NCI-H1092 treated with DMSO at 0.1 percent for 48 hours (cell line): ENCODE results near the gene STX10.

Experiments
- DNase-seq: peaks from one replicate; lab custom pipeline; 2025; lab: John Stamatoyannopoulos, UW

The STX10 gene

DNA sequence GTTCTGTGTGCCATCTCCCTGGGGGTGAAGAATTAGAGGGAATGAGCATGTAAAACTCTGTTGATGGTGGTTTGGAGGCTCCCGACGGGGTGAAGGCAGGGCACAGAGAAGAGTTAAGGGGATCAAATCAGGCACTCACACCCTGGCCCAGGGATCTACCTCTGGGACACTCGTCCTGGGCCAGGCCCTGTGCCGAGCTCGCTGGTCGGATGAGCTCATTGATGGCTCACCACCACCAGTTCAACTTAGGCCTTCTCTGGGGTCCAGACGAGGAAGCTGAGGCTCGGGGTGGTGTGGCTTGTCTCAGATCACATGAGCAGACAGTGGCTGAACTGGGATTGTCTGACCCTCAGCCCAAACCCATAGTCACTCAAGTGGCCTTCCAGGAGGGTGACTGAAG lies 30.5 kb downstream of the STX10 start:
- DNase-seq = no peak

DNA sequence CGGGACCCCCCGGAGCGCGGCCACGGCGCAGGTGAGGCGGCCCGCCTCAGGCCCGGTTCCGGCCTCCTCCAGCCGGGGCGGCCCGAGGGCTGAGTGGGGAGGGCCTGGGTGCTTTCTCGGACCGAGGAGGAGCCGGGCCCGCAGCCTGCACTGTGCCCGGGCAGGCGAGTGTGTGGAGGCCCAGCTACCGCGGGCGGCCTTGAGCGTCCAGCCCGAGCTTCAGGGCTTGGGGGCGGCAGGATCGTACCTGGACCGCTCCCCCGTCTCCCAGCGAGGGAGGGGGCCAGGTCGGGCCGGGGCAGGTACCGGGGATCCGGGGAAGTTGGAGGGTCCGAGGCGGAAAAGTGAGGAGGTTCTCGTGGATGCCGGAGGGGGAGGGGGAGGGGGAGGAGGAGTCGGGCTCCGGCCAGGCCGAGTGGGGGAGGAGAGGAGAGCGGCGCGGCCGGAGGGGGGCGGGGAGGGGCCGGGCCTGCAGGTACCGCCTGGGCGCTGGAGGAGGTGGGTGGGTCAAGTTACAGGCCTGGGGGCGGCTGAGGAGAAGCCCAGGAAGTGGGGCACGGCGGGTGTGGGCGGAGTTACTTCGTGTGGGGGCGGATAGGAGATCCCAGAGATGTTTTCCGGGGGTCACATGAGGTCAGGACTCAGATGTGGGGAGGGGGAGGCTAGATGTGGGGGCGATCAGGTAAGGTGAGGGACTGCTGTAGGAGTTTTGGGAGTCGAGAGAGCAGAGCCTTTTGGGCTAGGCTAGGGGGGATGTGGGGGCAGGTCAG lies 31.6 kb downstream of the STX10 start:
- DNase-seq = peak; percentile 10

DNA sequence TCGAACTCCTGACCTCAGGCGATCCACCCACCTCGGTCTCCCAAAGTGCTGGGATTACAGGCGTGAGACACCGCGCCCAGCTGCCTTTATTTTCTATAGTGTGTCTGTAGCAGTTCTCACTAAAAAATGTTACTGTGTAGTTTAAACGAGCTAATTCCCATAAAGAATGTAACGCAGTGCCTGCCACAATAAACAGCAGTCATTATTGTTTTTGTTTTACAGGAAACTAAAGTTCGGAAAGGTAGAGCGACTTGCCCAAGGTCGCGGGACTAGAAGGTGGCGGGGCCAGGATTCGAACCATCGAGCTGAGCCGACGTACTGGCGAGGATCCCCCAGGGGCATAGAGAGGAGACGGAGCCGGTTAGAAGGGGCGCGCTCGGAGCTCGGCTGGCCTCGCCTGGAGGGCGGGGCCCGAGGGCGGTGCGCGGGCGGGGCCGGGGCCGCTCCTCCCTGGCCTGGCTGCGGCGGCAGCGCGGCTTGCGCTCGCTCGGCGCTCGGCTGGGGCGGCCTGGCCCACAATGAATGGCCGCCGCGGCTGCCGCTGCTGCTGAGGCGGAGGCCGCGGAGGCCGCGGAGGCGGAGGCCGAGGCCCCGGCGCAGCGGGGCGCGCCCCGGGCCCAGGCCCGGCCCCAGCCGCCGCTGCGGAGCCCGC lies 32.3 kb downstream of the STX10 start, which contains the start of gene NACC1:
Gene NACC1, plus strand, starts transcription at position 493 of the 652 bp plus-strand sequence. CDS start 16,944 bp downstream, outside the sequence.
- DNase-seq = peak; percentile 87

DNA sequence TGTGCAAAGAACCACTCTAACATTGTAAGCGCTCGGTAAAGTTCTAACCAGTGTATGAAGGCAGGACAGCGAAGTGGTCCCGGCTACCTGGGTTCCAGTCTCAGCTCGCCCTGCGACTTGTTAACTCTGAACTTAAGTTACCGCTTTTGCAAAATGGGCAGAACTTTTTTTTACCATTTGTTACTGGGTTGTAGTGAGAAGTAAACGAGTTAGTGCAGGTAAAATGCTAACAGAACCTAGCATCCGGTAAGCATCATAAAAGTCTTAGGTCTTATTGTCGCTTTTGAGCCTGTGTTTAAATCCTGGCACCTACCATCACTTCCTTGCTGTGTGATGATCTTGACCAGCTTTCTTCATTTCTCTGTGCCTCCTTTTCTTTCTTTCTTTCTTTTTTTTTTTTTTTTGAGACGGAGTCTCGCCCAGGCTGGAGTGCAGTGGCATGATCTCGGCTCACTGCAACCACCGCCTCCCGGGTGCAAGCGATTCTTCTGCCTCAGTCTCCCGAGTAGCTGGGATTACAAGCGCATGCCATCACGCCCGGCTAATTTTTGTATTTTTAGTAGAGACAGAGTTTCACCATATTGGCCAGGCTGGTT lies 32.9 kb downstream of the STX10 start:
- DNase-seq = no peak

DNA sequence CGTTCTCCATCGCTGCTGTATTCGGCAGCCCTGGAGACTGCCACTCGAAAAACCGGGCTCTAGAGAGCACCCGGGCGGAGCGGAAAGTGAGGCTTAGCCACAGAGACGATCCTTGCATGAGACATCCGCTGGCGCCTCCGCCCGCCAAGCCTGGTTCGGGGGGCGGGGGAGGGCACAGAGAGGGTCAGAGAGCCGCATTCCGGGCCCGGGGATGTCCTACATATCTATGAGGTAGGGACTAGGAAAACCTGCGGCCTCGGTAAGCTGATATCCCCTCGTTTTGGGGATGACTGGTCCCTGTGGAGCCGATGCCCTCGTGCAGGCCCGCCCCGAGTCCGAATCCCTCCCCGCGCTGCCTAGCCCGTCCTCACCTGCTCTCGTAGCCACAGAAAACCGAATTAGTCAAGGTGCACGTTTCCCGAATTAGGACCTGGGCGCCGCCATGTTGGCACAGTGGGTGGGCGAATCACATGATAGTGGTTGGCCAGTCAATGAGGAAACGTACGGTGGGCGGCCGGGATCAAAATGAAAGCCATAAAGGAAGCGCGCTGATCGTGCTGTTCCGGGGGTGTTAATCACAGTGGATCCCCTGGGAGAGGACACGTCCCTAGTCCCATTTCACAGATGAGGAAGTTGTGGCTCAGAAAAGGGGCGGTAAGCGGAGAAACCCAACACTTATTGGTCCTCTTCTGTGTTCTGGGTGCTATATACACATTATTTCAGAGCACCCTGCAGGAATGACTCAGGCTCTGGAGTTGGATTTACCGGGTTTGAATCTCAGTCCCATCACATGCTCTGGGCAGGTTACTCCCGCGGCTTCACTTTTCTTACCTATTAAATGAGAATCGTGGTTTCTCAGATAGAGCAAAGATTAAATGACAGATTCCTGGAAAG lies 33.6 kb downstream of the STX10 start, which contains the start of gene TRMT1:
Gene TRMT1, minus strand, starts transcription at position 459 of the 894 bp plus-strand sequence. Its CDS starts 341 bp downstream, at position 118.
- DNase-seq = peak; percentile 82

DNA sequence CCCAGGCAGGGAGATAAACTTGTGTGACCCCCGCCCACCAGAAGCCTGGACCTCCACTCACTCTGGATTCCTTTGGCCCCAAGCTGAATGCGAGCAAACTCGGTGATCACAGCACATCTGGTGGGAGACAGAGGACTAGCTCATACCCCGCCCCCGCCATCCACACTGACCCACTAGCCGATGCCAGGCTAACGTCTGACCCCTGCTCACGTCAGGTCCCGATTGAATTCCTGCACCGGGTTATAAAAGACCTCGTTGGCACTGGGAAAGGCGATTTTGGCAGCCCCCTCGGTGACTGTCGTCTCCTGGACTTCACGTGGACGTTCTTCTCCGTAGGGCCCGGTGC lies 34.3 kb downstream of the STX10 start:
- DNase-seq = no peak

DNA sequence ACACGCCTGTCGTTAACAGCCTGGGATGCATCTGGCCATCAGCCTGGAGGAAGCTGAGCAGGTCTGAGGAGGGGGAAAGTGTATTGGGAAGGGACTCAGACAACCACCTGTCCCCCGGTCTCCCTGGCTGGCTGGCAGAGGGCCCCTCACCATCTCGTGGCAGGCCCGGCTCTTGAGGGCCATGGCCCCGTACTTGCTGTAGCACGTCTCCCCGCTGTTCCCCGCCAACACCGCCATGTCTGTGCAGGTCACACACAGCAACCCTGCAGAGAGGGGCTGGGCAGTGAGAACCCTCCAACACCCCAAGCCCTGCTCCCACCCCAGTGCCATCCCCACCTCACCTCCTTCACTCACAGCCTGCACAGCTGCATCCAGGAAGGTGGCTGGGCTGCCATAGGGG lies 37.6 kb downstream of the STX10 start:
- no peak for DNase-seq

DNA sequence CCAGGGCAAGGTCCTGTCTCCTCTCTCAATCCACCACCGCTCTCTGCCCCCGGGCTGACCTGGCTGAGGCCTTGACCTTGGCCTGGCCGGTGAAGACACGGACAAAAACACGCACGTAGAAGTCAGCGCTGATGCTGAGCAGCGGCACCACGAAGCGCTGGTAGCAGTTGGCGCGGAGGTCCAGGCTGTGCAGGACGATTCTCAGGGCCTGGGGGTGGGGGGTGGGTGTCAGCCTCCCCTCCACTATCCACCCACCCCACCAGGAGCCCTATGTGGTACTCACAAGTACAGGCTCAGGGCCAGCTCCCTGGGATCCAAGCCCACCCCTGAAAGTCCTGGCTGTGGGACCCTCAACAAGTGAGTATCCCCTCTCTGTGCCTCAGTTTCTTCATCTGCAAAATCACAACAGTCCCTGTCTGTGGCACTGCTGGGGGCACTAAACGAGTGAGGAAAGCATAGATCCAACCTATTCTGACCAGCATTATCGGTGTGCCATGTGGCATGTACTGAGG lies 40.0 kb downstream of the STX10 start:
- DNase-seq = no peak

DNA sequence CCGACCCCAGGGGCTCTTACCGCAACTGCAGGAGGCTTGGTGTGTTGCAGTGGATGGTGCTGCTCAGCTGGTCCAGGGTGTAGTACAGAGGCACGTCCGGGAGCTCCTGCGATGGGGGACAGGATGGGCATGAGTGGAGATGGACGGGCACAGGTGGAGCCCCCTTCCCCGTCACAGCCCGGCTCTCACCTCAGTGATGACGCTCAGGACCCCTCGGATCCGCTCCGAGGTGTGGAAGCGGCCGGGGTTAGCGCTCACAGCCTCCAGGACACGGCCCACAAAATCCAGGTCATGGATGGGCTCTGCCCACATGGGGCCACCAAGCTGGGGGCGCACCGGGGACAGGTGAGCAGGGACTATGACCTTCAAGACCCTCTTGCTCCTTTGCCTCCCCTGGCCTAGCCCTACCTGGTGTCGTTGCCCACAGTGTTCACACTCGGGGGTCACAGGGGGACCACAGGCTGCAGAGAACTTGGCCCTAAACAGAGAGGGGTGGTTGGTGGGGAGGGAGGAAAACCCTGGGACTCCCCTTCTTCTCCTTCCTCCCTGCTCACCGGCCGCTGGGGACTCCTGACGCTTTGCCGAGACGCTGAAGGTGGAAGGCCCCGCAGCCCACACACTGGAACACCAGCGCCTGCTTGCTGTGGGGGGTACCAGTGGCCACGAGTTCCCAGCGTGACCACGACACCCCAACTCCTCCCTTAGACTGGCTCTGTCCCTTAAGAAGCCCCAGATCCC lies 40.6 kb downstream of the STX10 start:
- no peak for DNase-seq

DNA sequence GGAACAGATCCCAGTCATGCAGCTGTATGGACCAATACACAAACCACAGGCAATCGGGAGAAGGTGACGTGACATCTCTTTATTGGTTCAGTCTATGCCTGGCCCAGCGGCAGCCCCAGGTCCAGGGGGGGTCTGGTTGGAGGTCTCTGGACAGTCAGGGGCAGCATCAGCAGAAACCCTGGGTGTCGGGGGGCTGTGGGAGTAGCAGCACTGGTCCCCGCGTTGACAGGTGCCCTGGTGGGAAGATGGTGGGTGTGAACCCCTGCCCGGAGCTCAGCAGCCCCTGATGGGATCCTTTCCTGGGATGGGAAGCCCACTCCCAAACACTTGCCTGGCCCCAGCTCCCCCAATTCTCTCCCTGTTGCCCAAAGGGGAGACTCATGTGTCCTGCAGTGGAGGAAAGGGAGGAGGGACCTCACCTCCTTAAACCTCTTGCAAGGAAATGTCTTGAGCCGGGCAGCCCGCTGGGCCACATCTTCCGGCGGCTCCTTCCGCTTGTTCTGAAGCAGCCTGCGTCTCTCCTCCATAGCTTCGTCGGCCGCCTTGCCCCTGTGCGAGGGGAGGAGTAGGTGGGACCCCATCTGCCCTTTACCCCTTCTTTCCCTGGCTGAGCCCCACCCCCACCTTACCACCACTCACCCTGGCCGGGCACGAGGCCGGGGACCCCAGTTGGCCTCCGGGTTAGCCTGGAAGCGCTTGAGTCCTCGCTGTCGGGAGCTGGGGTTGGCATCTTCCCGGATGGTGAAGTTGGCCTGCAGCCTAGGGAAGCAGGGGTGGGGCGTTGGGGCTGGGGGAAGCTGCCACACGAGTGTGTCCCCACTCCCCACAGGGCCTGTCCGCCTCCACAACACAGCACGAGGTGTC lies 45.1 kb downstream of the STX10 start:
- no peak for DNase-seq

DNA sequence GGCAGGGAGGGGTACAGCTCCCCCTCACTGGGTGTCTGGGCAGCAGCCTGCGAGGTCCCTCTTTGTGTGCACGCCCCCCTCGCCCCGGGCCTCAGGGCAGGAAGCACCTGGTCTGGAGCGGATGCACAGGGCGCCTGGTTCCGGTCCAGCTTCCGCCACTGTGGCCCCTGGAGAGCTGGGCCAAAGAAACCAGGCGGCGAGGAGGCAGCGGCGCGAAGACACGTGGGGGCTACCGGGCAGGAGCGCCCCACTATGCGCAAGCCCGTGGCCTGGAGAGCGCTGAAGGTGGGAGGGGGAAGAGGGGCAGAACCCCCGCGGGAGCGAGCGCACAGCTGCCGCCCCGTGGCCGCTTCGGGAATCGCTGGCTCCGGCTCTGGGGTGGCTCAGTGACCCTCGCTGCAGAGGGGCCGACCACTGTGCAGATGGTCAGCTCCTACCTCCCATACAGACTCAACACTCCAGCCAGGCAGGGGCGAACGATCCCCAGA lies 45.8 kb downstream of the STX10 start:
- DNase-seq = no peak

DNA sequence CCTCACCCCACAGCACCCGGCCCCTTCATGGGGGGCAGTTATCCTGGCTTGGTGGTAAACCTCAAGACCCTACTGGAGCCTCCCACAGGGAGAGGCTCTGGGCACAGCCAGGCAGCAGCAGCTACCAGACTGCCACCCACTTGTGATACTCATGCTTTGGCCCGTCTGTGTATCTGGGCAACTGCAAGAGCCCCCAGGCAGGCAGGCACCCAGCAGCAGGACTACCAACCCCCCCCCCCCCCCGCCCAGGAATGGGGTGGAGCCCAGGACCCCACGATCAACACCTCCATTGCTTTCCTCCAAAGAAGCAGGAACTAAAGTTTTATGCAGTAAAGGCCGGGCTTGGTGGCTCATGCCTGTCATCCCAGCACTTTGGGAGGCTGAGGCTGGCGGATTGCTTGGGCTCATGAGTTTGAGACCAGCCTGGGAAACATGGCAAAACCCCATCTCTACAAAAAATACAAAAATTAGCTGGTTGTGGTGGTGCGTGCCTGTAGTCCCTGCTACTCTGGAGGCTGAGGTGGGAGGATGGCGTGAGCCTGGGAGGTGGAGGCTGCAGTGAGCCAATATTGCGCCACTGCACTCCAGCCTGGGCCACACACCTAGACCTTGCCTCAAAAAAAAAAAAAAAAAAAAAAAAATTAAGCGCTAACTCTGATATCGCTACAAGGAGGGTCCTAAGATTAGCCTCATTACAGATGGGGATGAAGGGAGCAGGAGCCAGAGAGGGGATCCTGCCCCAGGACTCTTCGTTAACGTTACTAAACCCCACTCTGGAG lies 46.4 kb downstream of the STX10 start:
- no peak for DNase-seq

DNA sequence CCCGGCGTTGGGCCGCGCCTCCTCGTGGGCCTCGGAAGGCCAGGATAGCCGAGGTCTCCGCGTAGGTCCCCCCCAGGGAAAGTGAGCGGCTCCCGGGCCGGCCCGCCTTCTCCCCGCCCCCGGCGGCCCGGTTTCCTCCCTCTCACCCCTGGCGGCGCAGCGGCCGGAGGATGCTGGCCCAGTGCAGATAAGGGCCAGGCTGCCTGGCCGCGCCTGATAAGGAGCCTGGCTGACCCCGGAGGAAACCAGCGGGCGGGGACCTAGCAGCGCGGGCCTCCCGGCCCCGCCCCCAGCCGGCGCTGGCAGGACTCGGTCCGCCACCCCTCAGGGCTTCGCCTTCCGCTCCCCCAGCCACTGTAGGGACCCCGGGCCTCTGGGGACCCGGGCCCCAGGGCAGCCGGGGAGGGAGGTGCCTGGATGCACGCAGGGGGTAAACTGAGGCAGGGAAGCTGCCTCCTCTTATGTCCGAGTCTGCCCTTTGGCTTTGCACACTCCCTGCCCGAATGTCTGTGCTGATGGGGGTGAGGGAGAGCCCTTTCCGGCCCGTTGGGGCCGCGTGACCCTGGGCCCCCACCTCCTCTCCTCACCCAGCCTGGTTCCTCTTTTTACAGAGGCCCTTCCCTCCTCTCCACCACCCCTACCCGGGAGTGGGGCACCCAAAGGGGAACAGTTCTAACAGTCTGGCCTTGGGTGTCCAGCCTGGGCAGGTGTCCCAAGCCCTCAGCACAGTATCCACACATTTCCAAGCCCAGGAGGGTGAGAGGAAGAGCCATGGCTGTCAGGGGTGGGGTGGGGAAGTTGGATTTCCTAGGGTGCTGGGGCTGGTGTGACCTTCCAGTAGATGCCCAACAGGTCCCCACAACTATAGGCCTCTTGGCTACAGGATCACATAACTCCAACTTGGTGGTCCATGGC lies 47.3 kb downstream of the STX10 start, which contains the start of gene LYL1:
Gene LYL1, minus strand, starts transcription at position 193 of the 915 bp plus-strand sequence. CDS start 1,687 bp downstream, outside the sequence.
- DNase-seq = no peak

DNA sequence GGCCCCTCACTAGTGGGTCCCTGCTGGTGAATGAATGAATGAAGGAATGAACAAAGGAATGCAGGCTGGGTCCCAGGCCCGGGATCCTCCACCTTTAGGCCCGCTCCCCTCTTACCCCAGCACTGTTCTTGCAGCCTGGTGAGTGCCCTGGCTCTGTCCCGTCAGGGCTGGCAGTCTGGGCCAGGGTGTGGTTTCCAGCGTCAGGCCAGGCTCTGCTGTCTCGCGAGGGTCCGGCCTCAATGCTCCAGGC lies 47.8 kb downstream of the STX10 start:
- no peak for DNase-seq

DNA sequence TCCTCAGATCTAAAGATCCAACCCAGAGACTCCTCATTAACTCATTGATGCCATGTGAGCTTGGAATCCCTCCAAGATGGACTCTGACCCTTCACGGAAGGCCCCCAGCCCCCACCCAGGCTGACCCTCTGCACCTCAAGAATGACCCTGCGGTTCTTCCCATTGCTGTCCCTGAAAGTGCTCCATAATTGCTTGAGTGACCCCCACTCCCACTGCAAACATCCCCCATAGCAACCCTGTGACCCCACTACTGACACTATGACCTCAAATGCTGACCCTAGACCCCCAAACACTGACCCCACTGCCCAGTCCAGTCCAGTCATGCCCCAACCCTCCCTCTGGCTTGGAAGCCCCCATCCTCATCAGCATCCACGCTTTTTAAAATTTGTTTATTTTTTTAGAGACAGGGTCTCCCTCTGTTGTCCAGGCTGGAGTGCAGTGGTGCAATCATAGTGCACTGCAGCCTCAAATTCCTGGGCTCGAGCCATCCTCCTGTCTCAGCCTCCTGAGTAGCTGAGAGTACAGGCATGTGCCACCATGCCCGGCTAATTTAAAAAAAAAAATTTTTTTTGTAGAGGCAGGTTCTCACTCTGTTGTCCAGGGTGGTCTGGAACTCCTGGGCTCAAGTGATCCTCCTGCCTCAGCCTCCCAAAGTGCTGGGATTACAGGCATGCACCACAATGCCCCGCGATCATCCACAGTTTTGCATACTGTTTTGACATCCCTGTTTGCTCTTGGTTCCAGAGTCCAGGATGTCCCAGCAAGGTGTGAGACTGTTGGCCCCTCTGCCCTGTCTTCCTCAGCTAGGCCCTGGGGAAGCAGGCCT lies 48.4 kb downstream of the STX10 start:
- no peak for DNase-seq

DNA sequence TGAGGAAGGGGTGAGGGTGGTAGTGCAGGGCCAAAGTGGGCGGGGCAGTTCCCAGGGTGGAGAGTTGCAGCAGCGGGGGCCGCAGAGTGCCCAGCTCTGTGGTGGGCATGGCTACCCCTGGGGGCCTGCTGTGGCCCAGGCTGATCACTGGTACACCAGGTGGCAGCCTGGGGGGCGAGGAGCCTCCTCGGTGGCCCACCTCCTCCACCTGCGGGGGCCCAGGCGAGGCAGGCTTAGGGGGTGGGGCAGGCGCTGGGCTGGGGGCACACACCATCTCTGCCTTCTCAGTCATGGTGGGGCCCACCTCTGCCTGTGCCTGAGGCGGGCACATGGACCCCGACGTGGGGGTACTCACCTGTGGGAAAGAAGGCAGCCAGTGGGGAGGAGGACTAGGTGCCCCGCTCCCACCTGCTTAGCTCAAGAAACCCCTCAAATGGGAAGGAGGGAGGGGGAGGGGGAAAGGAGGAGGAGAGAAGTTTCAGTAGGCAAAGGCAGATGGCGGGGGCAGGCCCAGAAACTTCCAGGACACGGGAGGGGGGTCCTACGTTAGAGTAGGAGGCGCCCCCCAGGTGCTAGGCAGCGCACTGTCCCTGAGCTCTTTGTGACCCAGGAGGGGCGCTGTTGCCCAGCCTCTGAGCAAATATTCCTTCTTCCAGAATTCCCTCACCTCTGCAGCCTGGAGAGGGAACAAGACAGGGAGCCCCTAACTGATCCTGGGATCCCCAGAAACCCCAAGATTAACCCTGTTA lies 49.2 kb downstream of the STX10 start:
- no peak for DNase-seq
